Measurements from ENCODE around the gene ZSWIM7. TPM values are rescaled to one million over a fixed set of nuclear protein-coding genes. Genes with fewer than 3 reads are reported as not detected.
A peak's percentile ranks its signal among the peaks of the same experiment; 100 is the strongest.
"Not testable (repeated sequence)": the region's sequence is repeated elsewhere in the genome, so short reads cannot be mapped to it uniquely, and the experiment has no call there.

The ZSWIM7 gene
- total and polyA plus RNA-seq, 11 donors = 15.3 to 47.3 (median 32.6) TPM

GRCh38 chr17:15943971-15944758 lies 55.3 kb downstream of the ZSWIM7 start:
- peaks cover 0 to 51% (median 13%) of the 10 kb centered on the region in 12 donors for H3K4me1 ChIP-seq
- peak overlapping the region in 7 of 12 donors; percentile 45 to 72 (median 62) for H3K27ac ChIP-seq
- intact Hi-C loops (cut with DNase I) = no loop called here
- H3K36me3 ChIP-seq = no peaks in the 10 kb centered on the region
- ATAC-seq = no peak
- peaks cover 0 to 15% (median 0%) of the 10 kb centered on the region in 9 donors for H3K27me3 ChIP-seq
- peak overlapping the region; percentile 42 to 74 (median 61) for H3K4me3 ChIP-seq
- DNase-seq = peak in 1 of 5 donors; percentile 33
- TF ChIP-seq POLR2A (IDR thresholded peaks at IDR 0.05) = no peak
- 19 to 30% (median 20%) methylated on average over 25 to 40 of the region's 40 CpGs for WGBS, 4 donors
- no peaks in the 10 kb centered on the region for H3K9me3 ChIP-seq

- ATAC-seq = peak in 2 of 4 donors; percentile 27 to 29
- intact Hi-C loops (cut with DNase I) = no loop called here
- H3K4me3 ChIP-seq = no peak overlapping the region
Observed at GRCh38 chr17:15942207-15942833, 57.2 kb downstream of the ZSWIM7 start.

GRCh38 chr17:15941781-15942180 lies 57.7 kb downstream of the ZSWIM7 start:
- no peaks in the 10 kb centered on the region for H3K9me3 ChIP-seq
- H3K27me3 ChIP-seq = peaks cover 0 to 15% (median 0%) of the 10 kb centered on the region in 9 donors
- WGBS, 4 donors = 86 to 94% (median 92%) methylated on average over 7 of the region's 7 CpGs
- no peak overlapping the region for H3K4me3 ChIP-seq
- TF ChIP-seq POLR2A (IDR thresholded peaks at IDR 0.05) (no peak), CTCF (IDR thresholded peaks at IDR 0.05) (no peak)
- intact Hi-C loops (cut with DNase I) = no loop called here
- peak overlapping the region in 1 of 12 donors; percentile 69 for H3K27ac ChIP-seq
- H3K36me3 ChIP-seq = no peaks in the 10 kb centered on the region
- ATAC-seq = no peak
- DNase-seq = no peak
- H3K4me1 ChIP-seq = peaks cover 0 to 41% (median 13%) of the 10 kb centered on the region in 12 donors

More at GRCh38 chr17:15942207-15942833, 57.2 kb downstream of the ZSWIM7 start:
- 85 to 94% (median 90%) methylated on average over 4 to 7 of the region's 7 CpGs for WGBS, 4 donors
- H3K9me3 ChIP-seq = no peaks in the 10 kb centered on the region
- TF ChIP-seq CTCF (IDR thresholded peaks at IDR 0.05) (no peak), POLR2A (IDR thresholded peaks at IDR 0.05) (no peak)
- peaks cover 0 to 15% (median 0%) of the 10 kb centered on the region in 9 donors for H3K27me3 ChIP-seq
- H3K36me3 ChIP-seq = no peaks in the 10 kb centered on the region
- H3K4me1 ChIP-seq = peaks cover 0 to 46% (median 13%) of the 10 kb centered on the region in 12 donors
- H3K27ac ChIP-seq = peak overlapping the region in 1 of 12 donors; percentile 69
- DNase-seq = no peak

- H3K27me3 ChIP-seq; ATAC-seq; DNase-seq; H3K4me1 ChIP-seq; intact Hi-C loops (cut with DNase I); H3K9me3 ChIP-seq; H3K4me3 ChIP-seq; H3K36me3 ChIP-seq; H3K27ac ChIP-seq: not testable (repeated sequence)
- 97 to 100% (median 99%) methylated on average over 4 of the region's 4 CpGs for WGBS, 4 donors
Observed at GRCh38 chr17:15936481-15936880, 63.0 kb downstream of the ZSWIM7 start.

GRCh38 chr17:15935891-15936290 lies 63.6 kb downstream of the ZSWIM7 start:
- no peak for ATAC-seq
- Histone ChIP-seq H3K36me3 (no peaks in the 10 kb centered on the region), H3K4me1 (no peaks in the 10 kb centered on the region), H3K4me3 (no peak overlapping the region), H3K27me3 (no peaks in the 10 kb centered on the region), H3K9me3 (no peaks in the 10 kb centered on the region), H3K27ac (no peak overlapping the region)
- intact Hi-C loops (cut with DNase I) = no loop called here
- DNase-seq = no peak
- TF ChIP-seq CTCF (IDR thresholded peaks at IDR 0.05) = no peak
- no peak for TF ChIP-seq POLR2A (IDR thresholded peaks at IDR 0.05)
- WGBS, 4 donors = 93 to 98% (median 97%) methylated on average over 7 of the region's 7 CpGs

Measured in heart left ventricle (tissue), 16 donors.